Fibroblast of lung (primary cell): ENCODE results near the gene TCHHL1.

Experiments
- CTCF ChIP-seq, 2 donors: IDR thresholded peaks in 1 of 2; conservative IDR thresholded peaks in 1 of 2; 1 replicate in 1 of 2; 2 replicates in 1 of 2; pipeline ENCODE4 v1.5.1; 2011 to 2012; ENCODE audit warnings: low read length in 2 of 2, control low read depth in 1 of 2, inconsistent platforms in 1 of 2, low read depth in 1 of 2, mild to moderate bottlenecking in 1 of 2
- EZH2 ChIP-seq: IDR thresholded peaks from 2 replicates; pipeline ENCODE4 v1.5.1; 2012; ENCODE audit warnings: low read length, control low read depth, mild to moderate bottlenecking; ENCODE audit errors: missing control alignments

GRCh38 chr1:152048416-152049009 is 40.4 kb downstream of the TCHHL1 start:
- no peak for TF ChIP-seq EZH2
- TF ChIP-seq CTCF (conservative IDR thresholded peaks at IDR 0.05 in 1 of 2, IDR thresholded peaks at IDR 0.05 in 1 of 2; ENCODE audit: low read depth in 1 of 2, low read length in 2 of 2) = no peak
